ENCODE results near the gene IER2.

The IER2 gene, protein sequence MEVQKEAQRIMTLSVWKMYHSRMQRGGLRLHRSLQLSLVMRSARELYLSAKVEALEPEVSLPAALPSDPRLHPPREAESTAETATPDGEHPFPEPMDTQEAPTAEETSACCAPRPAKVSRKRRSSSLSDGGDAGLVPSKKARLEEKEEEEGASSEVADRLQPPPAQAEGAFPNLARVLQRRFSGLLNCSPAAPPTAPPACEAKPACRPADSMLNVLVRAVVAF

DNA sequence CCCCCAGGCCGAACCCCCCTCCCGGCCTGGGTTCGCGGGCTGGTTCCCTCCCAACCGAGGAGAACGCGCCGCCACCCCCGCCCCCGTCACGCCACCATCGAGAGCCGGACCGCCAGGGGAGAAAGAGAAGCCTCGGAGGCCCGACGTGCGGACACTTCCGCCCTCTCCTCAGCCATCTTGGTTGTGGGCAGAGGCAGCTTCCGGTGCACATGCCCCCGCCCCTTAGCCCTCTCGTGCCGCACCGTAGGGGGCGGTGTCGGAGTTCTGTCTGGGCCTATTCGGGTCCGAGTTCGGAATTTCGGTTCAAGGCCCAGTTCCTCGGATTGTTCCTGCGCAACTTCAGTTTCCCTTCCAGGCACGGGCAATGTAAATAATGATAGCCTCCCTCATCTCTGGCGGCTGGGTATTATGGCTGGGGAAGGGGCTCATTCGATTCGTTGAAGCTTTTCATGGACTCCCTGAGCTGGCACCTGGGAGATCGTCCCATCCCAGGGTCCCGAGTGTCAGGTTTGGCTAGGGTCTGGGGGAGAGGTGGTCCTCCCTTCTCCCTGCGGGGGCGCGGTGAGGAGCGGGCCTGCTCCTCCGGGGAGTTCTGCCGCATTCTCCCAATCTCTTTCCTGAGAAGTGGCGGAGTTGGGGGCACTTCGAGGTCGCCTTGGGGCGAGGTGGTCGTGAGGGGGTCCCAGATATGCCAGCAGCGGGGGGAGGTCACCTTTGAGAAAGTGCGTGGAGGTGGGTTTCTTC is at the start of gene IER2, which contains the start of gene STX10:
IER2 (plus strand) TSS at position 225 of the 744 bp plus-strand sequence. CDS start 2,776 bp downstream, outside the sequence.
STX10 (minus strand) TSS at position 189 of the 744 bp plus-strand sequence. CDS start 202 bp downstream, outside the sequence.
- peak; percentile 97 for DNase-seq (ENCODE audit: low spot score)

DNA sequence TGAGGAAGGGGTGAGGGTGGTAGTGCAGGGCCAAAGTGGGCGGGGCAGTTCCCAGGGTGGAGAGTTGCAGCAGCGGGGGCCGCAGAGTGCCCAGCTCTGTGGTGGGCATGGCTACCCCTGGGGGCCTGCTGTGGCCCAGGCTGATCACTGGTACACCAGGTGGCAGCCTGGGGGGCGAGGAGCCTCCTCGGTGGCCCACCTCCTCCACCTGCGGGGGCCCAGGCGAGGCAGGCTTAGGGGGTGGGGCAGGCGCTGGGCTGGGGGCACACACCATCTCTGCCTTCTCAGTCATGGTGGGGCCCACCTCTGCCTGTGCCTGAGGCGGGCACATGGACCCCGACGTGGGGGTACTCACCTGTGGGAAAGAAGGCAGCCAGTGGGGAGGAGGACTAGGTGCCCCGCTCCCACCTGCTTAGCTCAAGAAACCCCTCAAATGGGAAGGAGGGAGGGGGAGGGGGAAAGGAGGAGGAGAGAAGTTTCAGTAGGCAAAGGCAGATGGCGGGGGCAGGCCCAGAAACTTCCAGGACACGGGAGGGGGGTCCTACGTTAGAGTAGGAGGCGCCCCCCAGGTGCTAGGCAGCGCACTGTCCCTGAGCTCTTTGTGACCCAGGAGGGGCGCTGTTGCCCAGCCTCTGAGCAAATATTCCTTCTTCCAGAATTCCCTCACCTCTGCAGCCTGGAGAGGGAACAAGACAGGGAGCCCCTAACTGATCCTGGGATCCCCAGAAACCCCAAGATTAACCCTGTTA is 49.2 kb upstream of the IER2 start:
- no peak for DNase-seq (ENCODE audit: low spot score)
- TF ChIP-seq, protein P1, sequence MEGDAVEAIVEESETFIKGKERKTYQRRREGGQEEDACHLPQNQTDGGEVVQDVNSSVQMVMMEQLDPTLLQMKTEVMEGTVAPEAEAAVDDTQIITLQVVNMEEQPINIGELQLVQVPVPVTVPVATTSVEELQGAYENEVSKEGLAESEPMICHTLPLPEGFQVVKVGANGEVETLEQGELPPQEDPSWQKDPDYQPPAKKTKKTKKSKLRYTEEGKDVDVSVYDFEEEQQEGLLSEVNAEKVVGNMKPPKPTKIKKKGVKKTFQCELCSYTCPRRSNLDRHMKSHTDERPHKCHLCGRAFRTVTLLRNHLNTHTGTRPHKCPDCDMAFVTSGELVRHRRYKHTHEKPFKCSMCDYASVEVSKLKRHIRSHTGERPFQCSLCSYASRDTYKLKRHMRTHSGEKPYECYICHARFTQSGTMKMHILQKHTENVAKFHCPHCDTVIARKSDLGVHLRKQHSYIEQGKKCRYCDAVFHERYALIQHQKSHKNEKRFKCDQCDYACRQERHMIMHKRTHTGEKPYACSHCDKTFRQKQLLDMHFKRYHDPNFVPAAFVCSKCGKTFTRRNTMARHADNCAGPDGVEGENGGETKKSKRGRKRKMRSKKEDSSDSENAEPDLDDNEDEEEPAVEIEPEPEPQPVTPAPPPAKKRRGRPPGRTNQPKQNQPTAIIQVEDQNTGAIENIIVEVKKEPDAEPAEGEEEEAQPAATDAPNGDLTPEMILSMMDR (IDR thresholded peaks at IDR 0.05; ENCODE audit: extremely low read depth, missing control alignments) = peak; percentile 52

More for the DNA sequence above, at the start of gene IER2, which contains the start of gene STX10:
- TF ChIP-seq, protein P1 (IDR thresholded peaks at IDR 0.05; ENCODE audit: extremely low read depth, missing control alignments) = peak; percentile 28

DNA sequence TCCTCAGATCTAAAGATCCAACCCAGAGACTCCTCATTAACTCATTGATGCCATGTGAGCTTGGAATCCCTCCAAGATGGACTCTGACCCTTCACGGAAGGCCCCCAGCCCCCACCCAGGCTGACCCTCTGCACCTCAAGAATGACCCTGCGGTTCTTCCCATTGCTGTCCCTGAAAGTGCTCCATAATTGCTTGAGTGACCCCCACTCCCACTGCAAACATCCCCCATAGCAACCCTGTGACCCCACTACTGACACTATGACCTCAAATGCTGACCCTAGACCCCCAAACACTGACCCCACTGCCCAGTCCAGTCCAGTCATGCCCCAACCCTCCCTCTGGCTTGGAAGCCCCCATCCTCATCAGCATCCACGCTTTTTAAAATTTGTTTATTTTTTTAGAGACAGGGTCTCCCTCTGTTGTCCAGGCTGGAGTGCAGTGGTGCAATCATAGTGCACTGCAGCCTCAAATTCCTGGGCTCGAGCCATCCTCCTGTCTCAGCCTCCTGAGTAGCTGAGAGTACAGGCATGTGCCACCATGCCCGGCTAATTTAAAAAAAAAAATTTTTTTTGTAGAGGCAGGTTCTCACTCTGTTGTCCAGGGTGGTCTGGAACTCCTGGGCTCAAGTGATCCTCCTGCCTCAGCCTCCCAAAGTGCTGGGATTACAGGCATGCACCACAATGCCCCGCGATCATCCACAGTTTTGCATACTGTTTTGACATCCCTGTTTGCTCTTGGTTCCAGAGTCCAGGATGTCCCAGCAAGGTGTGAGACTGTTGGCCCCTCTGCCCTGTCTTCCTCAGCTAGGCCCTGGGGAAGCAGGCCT is 48.4 kb upstream of the IER2 start:
- DNase-seq (ENCODE audit: low spot score) = no peak
- TF ChIP-seq, protein P1 (IDR thresholded peaks at IDR 0.05; ENCODE audit: extremely low read depth, missing control alignments) = no peak

DNA sequence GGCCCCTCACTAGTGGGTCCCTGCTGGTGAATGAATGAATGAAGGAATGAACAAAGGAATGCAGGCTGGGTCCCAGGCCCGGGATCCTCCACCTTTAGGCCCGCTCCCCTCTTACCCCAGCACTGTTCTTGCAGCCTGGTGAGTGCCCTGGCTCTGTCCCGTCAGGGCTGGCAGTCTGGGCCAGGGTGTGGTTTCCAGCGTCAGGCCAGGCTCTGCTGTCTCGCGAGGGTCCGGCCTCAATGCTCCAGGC is 47.9 kb upstream of the IER2 start:
- TF ChIP-seq, protein P1 (IDR thresholded peaks at IDR 0.05; ENCODE audit: extremely low read depth, missing control alignments) = no peak

DNA sequence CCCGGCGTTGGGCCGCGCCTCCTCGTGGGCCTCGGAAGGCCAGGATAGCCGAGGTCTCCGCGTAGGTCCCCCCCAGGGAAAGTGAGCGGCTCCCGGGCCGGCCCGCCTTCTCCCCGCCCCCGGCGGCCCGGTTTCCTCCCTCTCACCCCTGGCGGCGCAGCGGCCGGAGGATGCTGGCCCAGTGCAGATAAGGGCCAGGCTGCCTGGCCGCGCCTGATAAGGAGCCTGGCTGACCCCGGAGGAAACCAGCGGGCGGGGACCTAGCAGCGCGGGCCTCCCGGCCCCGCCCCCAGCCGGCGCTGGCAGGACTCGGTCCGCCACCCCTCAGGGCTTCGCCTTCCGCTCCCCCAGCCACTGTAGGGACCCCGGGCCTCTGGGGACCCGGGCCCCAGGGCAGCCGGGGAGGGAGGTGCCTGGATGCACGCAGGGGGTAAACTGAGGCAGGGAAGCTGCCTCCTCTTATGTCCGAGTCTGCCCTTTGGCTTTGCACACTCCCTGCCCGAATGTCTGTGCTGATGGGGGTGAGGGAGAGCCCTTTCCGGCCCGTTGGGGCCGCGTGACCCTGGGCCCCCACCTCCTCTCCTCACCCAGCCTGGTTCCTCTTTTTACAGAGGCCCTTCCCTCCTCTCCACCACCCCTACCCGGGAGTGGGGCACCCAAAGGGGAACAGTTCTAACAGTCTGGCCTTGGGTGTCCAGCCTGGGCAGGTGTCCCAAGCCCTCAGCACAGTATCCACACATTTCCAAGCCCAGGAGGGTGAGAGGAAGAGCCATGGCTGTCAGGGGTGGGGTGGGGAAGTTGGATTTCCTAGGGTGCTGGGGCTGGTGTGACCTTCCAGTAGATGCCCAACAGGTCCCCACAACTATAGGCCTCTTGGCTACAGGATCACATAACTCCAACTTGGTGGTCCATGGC is 47.3 kb upstream of the IER2 start, which contains the start of gene LYL1:
LYL1 (minus strand) TSS at position 193 of the 915 bp plus-strand sequence. CDS start 1,687 bp downstream, outside the sequence.
- peak; percentile 88 for DNase-seq (ENCODE audit: low spot score)
- TF ChIP-seq, protein P1 (IDR thresholded peaks at IDR 0.05; ENCODE audit: extremely low read depth, missing control alignments) = no peak

More for the DNA sequence above, 47.9 kb upstream of the IER2 start:
- no peak for DNase-seq (ENCODE audit: low spot score)

Data from GM20000 (cell line).